ENCODE results near the gene GABRD.

Gene GABRD

GRCh38 chr1:2067393-2067792, 48.2 kb downstream of the GABRD start:
- no peak for DNase-seq (ENCODE audit: low spot score)
- H3K4me3 ChIP-seq: no peak overlapping the region
- no peak for TF ChIP-seq CTCF (IDR thresholded peaks at IDR 0.05)
- no peak overlapping the region for H3K27ac ChIP-seq

GRCh38 chr1:2067981-2068380, 48.8 kb downstream of the GABRD start:
- DNase-seq (ENCODE audit: low spot score): no peak
- no peak for TF ChIP-seq CTCF (IDR thresholded peaks at IDR 0.05)

GRCh38 chr1:2068951-2069350, 49.8 kb downstream of the GABRD start:
- no peak for TF ChIP-seq CTCF (IDR thresholded peaks at IDR 0.05)
- H3K27ac ChIP-seq: no peak overlapping the region
- DNase-seq (ENCODE audit: low spot score): no peak
- H3K4me3 ChIP-seq: no peak overlapping the region

More at GRCh38 chr1:2067981-2068380, 48.8 kb downstream of the GABRD start:
- no peak overlapping the region for H3K4me3 ChIP-seq
- H3K27ac ChIP-seq: no peak overlapping the region

- Histone ChIP-seq H3K4me3 (no peak overlapping the region), H3K27ac (no peak overlapping the region)
- no peak for DNase-seq (ENCODE audit: low spot score)
- no peak for TF ChIP-seq CTCF (IDR thresholded peaks at IDR 0.05)
Observed at GRCh38 chr1:2070016-2070415, 50.9 kb downstream of the GABRD start.

GRCh38 chr1:2070800-2071530, 51.8 kb downstream of the GABRD start:
- no peak for TF ChIP-seq CTCF (IDR thresholded peaks at IDR 0.05)
- no peak for DNase-seq (ENCODE audit: low spot score)
- no peak overlapping the region for H3K4me3 ChIP-seq
- H3K27ac ChIP-seq: no peak overlapping the region

- Histone ChIP-seq H3K4me3 (no peak overlapping the region), H3K27ac (no peak overlapping the region)
- no peak for DNase-seq (ENCODE audit: low spot score)
- TF ChIP-seq CTCF (IDR thresholded peaks at IDR 0.05): no peak
Observed at GRCh38 chr1:2072109-2072806, 53.1 kb downstream of the GABRD start.

- TF ChIP-seq CTCF (IDR thresholded peaks at IDR 0.05): no peak
- Histone ChIP-seq H3K27ac (no peak overlapping the region), H3K4me3 (no peak overlapping the region)
- DNase-seq (ENCODE audit: low spot score): no peak
Observed at GRCh38 chr1:2072891-2073290, 53.7 kb downstream of the GABRD start.

All from coronary artery (tissue), 2 donors.